H1 (cell line): ENCODE data around the gene CNOT2. TPM values are rescaled to one million over a fixed set of nuclear protein-coding genes. Genes with fewer than 3 reads are reported as not detected.

ENCODE experiments used
- CTCF ChIA-PET: fragments of 300-600 bp; sonication (Branson Sonifier 250); formaldehyde crosslinking; loops from one replicate; lab custom pipeline; 2021; ENCODE audit not compliant: partially characterized antibody; lab: Charles Lee
- POLR2A ChIA-PET: fragments of 300-600 bp; sonication (Branson Sonifier 250); formaldehyde crosslinking; loops from one replicate; lab custom pipeline; 2021; ENCODE audit warnings: inconsistent platforms; ENCODE audit not compliant: partially characterized antibody; lab: Charles Lee
- DNase-seq, 2 experiments: peaks; one replicate each; pipeline versions ENCODE4 v3.0.0 to v3.0.0-alpha.2; 2010 to 2022; ENCODE audit warnings: low spot score in 2 of 2, low read depth in 1 of 2, mixed read lengths in 1 of 2
- FAIRE-seq: peaks from 2 replicates; lab custom pipeline; 2011; peaks lifted over from hg19 to GRCh38; lab: Jason Lieb, UNC
- H2AFZ ChIP-seq: 2 replicates; pipeline ENCODE4 v1.8.1; 2012; ENCODE audit warnings: low read length, inconsistent platforms
- H2AK5ac ChIP-seq: 2 replicates; pipeline ENCODE4 v1.6.1; 2013; ENCODE audit warnings: low read depth, low read length
- H2BK120ac ChIP-seq: replicated peaks from 2 replicates; pipeline ENCODE3; 2013; ENCODE audit warnings: low read depth, low read length, inconsistent platforms
- H2BK12ac ChIP-seq: 2 replicates; pipeline ENCODE4 v1.6.1; 2013; ENCODE audit warnings: low read depth, low read length
- H2BK15ac ChIP-seq: 2 replicates; pipeline ENCODE4 v1.6.1; 2013; ENCODE audit warnings: low read length
- H2BK20ac ChIP-seq: 2 replicates; pipeline ENCODE4 v1.6.1; 2013; ENCODE audit warnings: low read length
- H2BK5ac ChIP-seq: 2 replicates; pipeline ENCODE4 v1.6.1; 2013; ENCODE audit warnings: low read depth, low read length
- H3K14ac ChIP-seq: 2 replicates; pipeline ENCODE4 v1.6.1; 2013; ENCODE audit warnings: inconsistent platforms; ENCODE audit not compliant: insufficient read length
- H3K18ac ChIP-seq: 2 replicates; pipeline ENCODE4 v1.6.1; 2013; ENCODE audit warnings: low read length; ENCODE audit errors: extremely low read depth
- H3K23ac ChIP-seq: 2 replicates; pipeline ENCODE4 v1.6.1; 2013; ENCODE audit warnings: inconsistent platforms; ENCODE audit not compliant: insufficient read length
- H3K23me2 ChIP-seq: 2 replicates; pipeline ENCODE4 v1.6.1; 2013; ENCODE audit warnings: low read depth, low read length
- H3K27ac ChIP-seq: 2 replicates; pipeline ENCODE4 v1.6.1; 2011; ENCODE audit warnings: low read depth, low read length, inconsistent platforms
- H3K27me3 ChIP-seq, 4 experiments: replicated peaks in 1 of 4; 1 replicate in 1 of 4; 2 replicates in 3 of 4; pipeline versions ENCODE4 v1.6.1 to v1.8.1; 2011 to 2013; ENCODE audit warnings: low read length in 3 of 4, mild to moderate bottlenecking in 3 of 4, inconsistent platforms in 2 of 4, mixed read lengths in 2 of 4, moderate library complexity in 1 of 4; ENCODE audit not compliant: control insufficient read depth in 3 of 4, insufficient read depth in 3 of 4; ENCODE audit errors: extremely low read depth in 1 of 4
- H3K36me3 ChIP-seq, 4 experiments: 2 replicates each; pipeline versions ENCODE4 v1.6.1 to v1.8.1; 2011 to 2013; ENCODE audit warnings: mild to moderate bottlenecking in 4 of 4, low read length in 3 of 4, moderate library complexity in 2 of 4, control low read depth in 1 of 4, inconsistent platforms in 1 of 4; ENCODE audit not compliant: insufficient read depth in 4 of 4, control insufficient read depth in 2 of 4
- H3K4ac ChIP-seq: replicated peaks from 2 replicates; pipeline ENCODE3; 2013; ENCODE audit warnings: low read length, low read depth, mixed read lengths, inconsistent platforms; ENCODE audit not compliant: insufficient read length
- H3K4me1 ChIP-seq, 4 experiments: replicated peaks in 1 of 4; 1 replicate in 1 of 4; 2 replicates in 3 of 4; pipeline versions ENCODE4 v1.6.1 to v1.8.1; 2011 to 2013; ENCODE audit warnings: low read length in 3 of 4, inconsistent platforms in 2 of 4, mixed read lengths in 1 of 4; ENCODE audit not compliant: insufficient read depth in 4 of 4, control insufficient read depth in 3 of 4
- H3K4me2 ChIP-seq, 2 experiments: 2 replicates each; pipeline versions ENCODE4 v1.6.1 to v1.8.1; 2011 to 2013; ENCODE audit warnings: low read depth in 2 of 2, low read length in 2 of 2, control low read depth in 1 of 2, inconsistent platforms in 1 of 2, mild to moderate bottlenecking in 1 of 2; ENCODE audit not compliant: insufficient read depth in 1 of 2
- H3K4me3 ChIP-seq, 4 experiments: fragments of 200-600, 300-600 bp in 1 of 4; sonication (generic), shearing (Covaris generic), sonication (Bioruptor Twin) in 1 of 4; 2 replicates each; pipeline versions ENCODE4 v1.5.1 to v1.8.1; 2011 to 2016; ENCODE audit warnings: low read length in 4 of 4, low read depth in 3 of 4, control low read depth in 2 of 4, inconsistent platforms in 2 of 4, mild to moderate bottlenecking in 2 of 4, mixed read lengths in 1 of 4, moderate library complexity in 1 of 4; ENCODE audit not compliant: insufficient read depth in 2 of 4; ENCODE audit errors: extremely low read depth in 1 of 4
- H3K56ac ChIP-seq: replicated peaks from 2 replicates; pipeline ENCODE3; 2013; ENCODE audit warnings: low read depth, mild to moderate bottlenecking, mixed read lengths, low read length, inconsistent platforms; ENCODE audit not compliant: insufficient read length
- H3K79me1 ChIP-seq: 2 replicates; pipeline ENCODE4 v1.6.1; 2013; ENCODE audit warnings: low read depth, low read length, control low read depth
- H3K79me2 ChIP-seq, 2 experiments: 2 replicates each; pipeline versions ENCODE4 v1.6.1 to v1.8.1; 2012 to 2013; ENCODE audit warnings: low read length in 2 of 2, mild to moderate bottlenecking in 2 of 2, inconsistent platforms in 1 of 2; ENCODE audit not compliant: insufficient read depth in 2 of 2, control insufficient read depth in 1 of 2
- H3K9ac ChIP-seq, 4 experiments: replicated peaks in 1 of 4; 1 replicate in 1 of 4; 2 replicates in 3 of 4; pipeline versions ENCODE4 v1.6.1 to v1.8.1; 2011 to 2013; ENCODE audit warnings: low read depth in 3 of 4, low read length in 3 of 4, control low read depth in 2 of 4, mild to moderate bottlenecking in 2 of 4, moderate library complexity in 2 of 4, inconsistent platforms in 1 of 4; ENCODE audit errors: extremely low read depth in 1 of 4
- H3K9me3 ChIP-seq, 2 experiments: 2 replicates each; pipeline versions ENCODE4 v1.6.1 to v1.8.1; 2012 to 2013; ENCODE audit warnings: mild to moderate bottlenecking in 2 of 2, moderate library complexity in 2 of 2, control low read depth in 1 of 2, inconsistent platforms in 1 of 2, low read depth in 1 of 2, low read length in 1 of 2, mixed read lengths in 1 of 2; ENCODE audit not compliant: insufficient read depth in 2 of 2
- H4K20me1 ChIP-seq, 2 experiments: replicated peaks in 1 of 2; 2 replicates each; pipeline versions ENCODE3 to v1.8.1; 2011 to 2013; ENCODE audit warnings: inconsistent platforms in 2 of 2, low read length in 2 of 2, mild to moderate bottlenecking in 1 of 2; ENCODE audit not compliant: insufficient read depth in 2 of 2, control insufficient read depth in 1 of 2
- H4K5ac ChIP-seq: 2 replicates; pipeline ENCODE4 v1.6.1; 2013; ENCODE audit warnings: low read length, low read depth, mixed read lengths, inconsistent platforms; ENCODE audit not compliant: insufficient read length
- H4K8ac ChIP-seq: 2 replicates; pipeline ENCODE4 v1.8.0; 2013; ENCODE audit warnings: mild to moderate bottlenecking, moderate library complexity, low read length, inconsistent platforms; ENCODE audit not compliant: insufficient read depth; ENCODE audit errors: extremely low read depth
- H4K91ac ChIP-seq: replicated peaks from 2 replicates; pipeline ENCODE3; 2013; ENCODE audit warnings: low read length, mixed read lengths, inconsistent platforms; ENCODE audit not compliant: insufficient read length
- CHD1 ChIP-seq: IDR thresholded peaks from 2 replicates; pipeline ENCODE4 v1.6.1; 2012; ENCODE audit warnings: low read depth, low read length, improper control_type of control experiment
- E2F6 ChIP-seq: IDR thresholded peaks from 2 replicates; pipeline ENCODE4 v1.6.1; 2012; ENCODE audit warnings: inconsistent platforms
- KDM5A ChIP-seq: fragments of 200-600 bp; IDR thresholded peaks from 2 replicates; pipeline ENCODE4 v1.7.1; 2012; ENCODE audit warnings: mild to moderate bottlenecking, low read length, inconsistent platforms, mixed read lengths
- POLR2A ChIP-seq, 2 experiments: IDR thresholded peaks; 1 replicate in 1 of 2; 2 replicates in 1 of 2; pipeline ENCODE4 v1.6.1; 2011; ENCODE audit warnings: low read depth in 2 of 2, low read length in 2 of 2, mild to moderate bottlenecking in 2 of 2; ENCODE audit errors: control extremely low read depth in 1 of 2
- POU5F1 ChIP-seq: IDR thresholded peaks from 2 replicates; pipeline ENCODE4 v1.6.1; 2011; ENCODE audit warnings: low read depth, mild to moderate bottlenecking, low read length, moderate library complexity
- RFX5 ChIP-seq: IDR thresholded peaks from 2 replicates; pipeline ENCODE4 v1.6.1; 2011; ENCODE audit warnings: low read depth, low read length, improper control_type of control experiment, borderline replicate concordance
- SP4 ChIP-seq: IDR thresholded peaks from 2 replicates; pipeline ENCODE4 v1.6.1; 2012; ENCODE audit warnings: low read length, inconsistent platforms
- TAF7 ChIP-seq: optimal IDR thresholded peaks from 2 replicates; pipeline ENCODE3; 2011; ENCODE audit warnings: low read depth, mild to moderate bottlenecking, inconsistent platforms, low read length, moderate library complexity, borderline replicate concordance
- TBP ChIP-seq: IDR thresholded peaks from 2 replicates; pipeline ENCODE4 v1.6.1; 2011; ENCODE audit warnings: low read depth, low read length, improper control_type of control experiment
- YY1 ChIP-seq: IDR thresholded peaks from 2 replicates; pipeline ENCODE4 v1.6.1; 2011; ENCODE audit warnings: low read depth, mild to moderate bottlenecking, low read length
- WGBS, 2 experiments: shearing (Covaris generic) in 1 of 2; methylation state at CpG; one replicate each; pipeline versions ENCODE4 v1.1.6 to v1.1.7; 2013 to 2015; ENCODE audit warnings: low lambda C conversion rate in 2 of 2, mixed read lengths in 2 of 2, inconsistent platforms in 1 of 2, low coverage in 1 of 2, missing lambda C conversion rate in 1 of 2; ENCODE audit not compliant: insufficient replicate concordance in 2 of 2, insufficient coverage in 1 of 2, insufficient read length in 1 of 2; ENCODE audit errors: extremely low coverage in 1 of 2, missing lambda C conversion rate in 1 of 2; 5-methylcytosine and 5-hydroxymethylcytosine counted together
- polyA plus RNA-seq, 7 experiments: library from polyadenylated mRNA; depleted of rRNA in 3 of 7; stranded (reverse) in 5 of 7; unstranded in 2 of 7; fragments of >200 nt in 5 of 7; fragments of 200-250 nt in 2 of 7; gene quantifications; 1 replicate in 5 of 7; 2 replicates in 1 of 7; 4 replicates in 1 of 7; pipeline versions ENCODE4 v1.2.1 to v1.2.3, GENCODE V29; 2011 to 2013; ENCODE audit warnings: missing spikeins in 2 of 7, mixed read lengths in 2 of 7
- total RNA-seq: library from RNA; stranded (reverse); fragmentation: NEBNext Ultra II Directional; extraction: Animal tissue kit (Norgen Biotek cat#: 25700); gene quantifications from 2 replicates; pipeline ENCODE4 v1.2.1, GENCODE V29; 2021

The CNOT2 gene
- total and polyA plus RNA-seq, 2 of the 8 experiments (the other 6 are each of a cell fraction or from before 2014, with no cell fraction given), result 61.2 to 64.8 TPM

GRCh38 chr12:70379846-70380245 is 136.6 kb downstream of the CNOT2 start:
- H3K23ac ChIP-seq, result no peak overlapping the region
- H3K79me2 ChIP-seq, result no peaks in the 10 kb centered on the region; a peak in 1 of 4 replicates
- H2BK15ac ChIP-seq, result no peak overlapping the region
- H3K14ac ChIP-seq, result no peak overlapping the region
- H3K56ac ChIP-seq, result no peak overlapping the region
- H3K18ac ChIP-seq, result no peak overlapping the region
- no peak overlapping the region for H3K4me2 ChIP-seq
- no peak overlapping the region for H3K4me3 ChIP-seq
- CTCF ChIA-PET, result interaction anchor here (1.8 kb wide), 1 partner anchor 479 kb away, joined by 4 read pairs; no protein-coding TSS in a partner anchor
- no peak overlapping the region for H2BK120ac ChIP-seq
- WGBS, 2 experiments, result 88% methylated on average over 1 of the region's 1 CpG; no CpG with 5 or more reads in 1 of the 2 experiments
- no peaks in the 10 kb centered on the region for H4K20me1 ChIP-seq
- peaks cover 0 to 3% of the 10 kb centered on the region in 2 experiments; a peak in 1 of 4 replicates for H3K9me3 ChIP-seq
- H3K4ac ChIP-seq, result no peak overlapping the region
- DNase-seq (no peak), FAIRE-seq (no peak)
- no peaks in the 10 kb centered on the region for H3K23me2 ChIP-seq
- TF ChIP-seq CHD1, result no peak
- TF ChIP-seq KDM5A, result no peak
- no peak for TF ChIP-seq RFX5
- no peak for TF ChIP-seq POU5F1
- TF ChIP-seq TAF7, result no peak
- no peak for TF ChIP-seq E2F6
- TF ChIP-seq YY1, result no peak
- TF ChIP-seq POLR2A (IDR thresholded peaks at IDR 0.05; ENCODE audit: control extremely low read depth in 1 of 2, low read depth in 2 of 2, low read length in 2 of 2), result no peak
- TF ChIP-seq TBP, result no peak
- no peak for TF ChIP-seq SP4
- POLR2A ChIA-PET, result interaction anchor here (1.2 kb wide), 1 partner anchor 10 kb away, joined by 3 read pairs; no protein-coding TSS in a partner anchor
- H3K36me3 ChIP-seq, result peaks cover 0 to 3% (median 0%) of the 10 kb centered on the region in 4 experiments; a peak in 1 of 8 replicates
- H2AK5ac ChIP-seq, result no peak overlapping the region
- H2BK20ac ChIP-seq, result no peak overlapping the region
- H4K8ac ChIP-seq, result no peak overlapping the region
- no peak overlapping the region for H4K91ac ChIP-seq
- H2AFZ ChIP-seq, result no peak overlapping the region
- peaks cover 0 to 5% (median 0%) of the 10 kb centered on the region in 4 experiments; a peak in 1 of 7 replicates for H3K4me1 ChIP-seq
- H3K27ac ChIP-seq, result no peak overlapping the region
- no peak overlapping the region for H2BK12ac ChIP-seq
- no peak overlapping the region for H3K9ac ChIP-seq
- no peaks in the 10 kb centered on the region for H3K79me1 ChIP-seq
- no peaks in the 10 kb centered on the region for H3K27me3 ChIP-seq
- no peak overlapping the region for H4K5ac ChIP-seq
- no peak overlapping the region for H2BK5ac ChIP-seq
